Colonic mucosa (tissue), 4 donors: Measurements from ENCODE around the gene ARID1B. TPM values are rescaled to one million over a fixed set of nuclear protein-coding genes. Genes with fewer than 3 reads are reported as not detected.

Experiments used
- DNase-seq: peaks from one replicate; pipeline ENCODE4 v3.0.0-alpha.2; 2020
- H3K27ac ChIP-seq: fragments of 200-600 bp; one replicate; pipeline ENCODE4 v1.8.0; 2021
- H3K27me3 ChIP-seq: fragments of 200-600 bp; one replicate; pipeline ENCODE4 v1.8.0; 2021
- H3K36me3 ChIP-seq: fragments of 200-600 bp; one replicate; pipeline ENCODE4 v1.8.0; 2021
- H3K4me1 ChIP-seq: fragments of 200-600 bp; one replicate; pipeline ENCODE4 v1.8.0; 2021; ENCODE audit warnings: mild to moderate bottlenecking
- H3K4me3 ChIP-seq: fragments of 200-600 bp; one replicate; pipeline ENCODE4 v1.8.0; 2021
- H3K9ac ChIP-seq, 2 donors: one replicate each; pipeline ENCODE4 v1.7.0; 2013; ENCODE audit warnings: control low read depth in 2 of 2, low read depth in 2 of 2, low read length in 2 of 2
- H3K9me3 ChIP-seq: fragments of 200-600 bp; one replicate; pipeline ENCODE4 v1.8.0; 2021
- CTCF ChIP-seq: fragments of 200-600 bp; IDR thresholded peaks from one replicate; pipeline ENCODE4 v1.8.0; 2022; ENCODE audit warnings: antibody characterized with exemption, mild to moderate bottlenecking
- intact Hi-C: fragments of 100-400 bp; cut with DNase I; formaldehyde crosslinking; loops from one replicate; pipeline ENCODE4 v1.14.1; 2022
- total RNA-seq, 2 donors: library from RNA; stranded (reverse); fragmentation: NEBNext Ultra II Directional in 1 of 2; extraction: Animal tissue kit (Norgen Biotek cat#: 25700) in 1 of 2; gene quantifications; one replicate each; pipeline ENCODE4 v1.2.1, GENCODE V29; 2021
- donor health status: healthy.
- donor health status: DM: no; HTN: no; CAD: no.
- donor health status: DM: no; HTN: no; CAD: no.

Gene ARID1B
- total RNA-seq, 2 donors from 2014 or later = 61.3 to 71.5 TPM

GRCh38 chr6:157177731-157178336 lies 400.7 kb downstream of the ARID1B start:
- H3K4me1 ChIP-seq = no peaks in the 10 kb centered on the region
- H3K9ac ChIP-seq = no peak overlapping the region
- no peak overlapping the region for H3K27ac ChIP-seq
- H3K9me3 ChIP-seq = no peaks in the 10 kb centered on the region
- no peak overlapping the region for H3K4me3 ChIP-seq
- TF ChIP-seq CTCF = no peak
- H3K36me3 ChIP-seq = no peaks in the 10 kb centered on the region
- intact Hi-C loops = no loop called here
- no peaks in the 10 kb centered on the region for H3K27me3 ChIP-seq
- no peak for DNase-seq

- intact Hi-C loops = loop anchor here (10.0 kb wide), 1 partner anchor 617 kb away; no protein-coding TSS in a partner anchor
- no peak overlapping the region for H3K4me3 ChIP-seq
- no peak for TF ChIP-seq CTCF
- H3K4me1 ChIP-seq = no peaks in the 10 kb centered on the region
- DNase-seq = peak; percentile 65
- no peaks in the 10 kb centered on the region for H3K27me3 ChIP-seq
- H3K27ac ChIP-seq = peak overlapping the region; percentile 45
- peaks cover 3% of the 10 kb centered on the region for H3K36me3 ChIP-seq
- no peaks in the 10 kb centered on the region for H3K9me3 ChIP-seq
- peak overlapping the region in 1 of 2 donors; percentile 7 for H3K9ac ChIP-seq
Measured at GRCh38 chr6:157181649-157182048, 404.5 kb downstream of the ARID1B start.

- intact Hi-C loops = loop anchor here (10.0 kb wide), 1 partner anchor 618 kb away; no protein-coding TSS in a partner anchor
- Histone ChIP-seq H3K9ac (peak overlapping the region in 1 of 2 donors; percentile 29), H3K9me3 (no peaks in the 10 kb centered on the region), H3K27ac (no peak overlapping the region), H3K27me3 (no peaks in the 10 kb centered on the region), H3K4me3 (no peak overlapping the region), H3K36me3 (peaks cover 3% of the 10 kb centered on the region), H3K4me1 (no peaks in the 10 kb centered on the region)
- DNase-seq = no peak
- TF ChIP-seq CTCF = no peak
Measured at GRCh38 chr6:157182503-157183264, 405.5 kb downstream of the ARID1B start.

- no peaks in the 10 kb centered on the region for H3K4me1 ChIP-seq
- no peaks in the 10 kb centered on the region for H3K27me3 ChIP-seq
- H3K9me3 ChIP-seq = no peaks in the 10 kb centered on the region
- intact Hi-C loops = loop anchor here (5.0 to 10.0 kb wide), 2 partner anchors 147 to 620 kb away; no protein-coding TSS in a partner anchor
- H3K36me3 ChIP-seq = peaks cover 3% of the 10 kb centered on the region
- no peak overlapping the region for H3K27ac ChIP-seq
- TF ChIP-seq CTCF = peak; percentile 96
- peak; percentile 85 for DNase-seq
- H3K9ac ChIP-seq = peak overlapping the region in 1 of 2 donors; percentile 29
- no peak overlapping the region for H3K4me3 ChIP-seq
Measured at GRCh38 chr6:157184202-157185015, 407.2 kb downstream of the ARID1B start.

GRCh38 chr6:157185171-157185570 lies 408.0 kb downstream of the ARID1B start:
- Histone ChIP-seq H3K9ac (no peak overlapping the region), H3K27me3 (no peaks in the 10 kb centered on the region), H3K9me3 (no peaks in the 10 kb centered on the region), H3K36me3 (peaks cover 8% of the 10 kb centered on the region), H3K27ac (no peak overlapping the region), H3K4me1 (no peaks in the 10 kb centered on the region), H3K4me3 (no peak overlapping the region)
- no peak for DNase-seq
- intact Hi-C loops = loop anchor here (5.0 to 10.0 kb wide), 2 partner anchors 148 to 620 kb away; no protein-coding TSS in a partner anchor
- no peak for TF ChIP-seq CTCF
